Osteoblast (primary cell): ENCODE results near the gene EML4. TPM values are rescaled to one million over a fixed set of nuclear protein-coding genes. Genes with fewer than 3 reads are reported as not detected.

Source experiments
- DNase-seq: peaks from one replicate; pipeline ENCODE4 v3.0.0; 2011; ENCODE audit warnings: low spot score, mixed read lengths; ENCODE audit not compliant: insufficient read length; ENCODE audit errors: missing footprints
- H2AFZ ChIP-seq: 2 replicates; pipeline ENCODE4 v1.6.0; 2011; ENCODE audit warnings: mild to moderate bottlenecking, low read length
- H3K27ac ChIP-seq: 2 replicates; pipeline ENCODE4 v1.5.1; 2011; ENCODE audit warnings: mild to moderate bottlenecking, low read depth, low read length, moderate library complexity
- H3K27me3 ChIP-seq: 2 replicates; pipeline ENCODE4 v1.6.0; 2012; ENCODE audit warnings: mild to moderate bottlenecking, control low read depth, inconsistent platforms, low read length, moderate library complexity; ENCODE audit not compliant: insufficient read depth
- H3K36me3 ChIP-seq: 2 replicates; pipeline ENCODE4 v1.5.1; 2011; ENCODE audit warnings: mild to moderate bottlenecking, low read length, control low read depth, moderate library complexity; ENCODE audit not compliant: insufficient read depth
- H3K4me1 ChIP-seq: 2 replicates; pipeline ENCODE4 v1.5.1; 2011; ENCODE audit warnings: mild to moderate bottlenecking, low read length, control low read depth, moderate library complexity; ENCODE audit not compliant: insufficient read depth
- H3K4me2 ChIP-seq: 2 replicates; pipeline ENCODE4 v1.6.0; 2011; ENCODE audit warnings: mild to moderate bottlenecking, low read length; ENCODE audit not compliant: insufficient read depth
- H3K4me3 ChIP-seq: fragments of 200-600 bp; sonication (generic); 3 replicates; pipeline ENCODE4 v1.5.1; 2012; ENCODE audit warnings: mild to moderate bottlenecking, low read length, inconsistent platforms; ENCODE audit not compliant: insufficient read depth
- H3K79me2 ChIP-seq: 2 replicates; pipeline ENCODE4 v1.6.0; 2012; ENCODE audit warnings: mild to moderate bottlenecking, low read length, control low read depth, inconsistent platforms; ENCODE audit not compliant: insufficient read depth
- H3K9me3 ChIP-seq: 2 replicates; pipeline ENCODE4 v1.5.1; 2011; ENCODE audit warnings: low read depth, low read length, control low read depth
- H4K20me1 ChIP-seq: 2 replicates; pipeline ENCODE4 v1.6.0; 2012; ENCODE audit warnings: mild to moderate bottlenecking, low read length, control low read depth; ENCODE audit not compliant: insufficient read depth
- total RNA-seq: library from RNA; depleted of rRNA; stranded (reverse); fragments of >200 nt; gene quantifications from 2 replicates; pipeline ENCODE4 v1.2.3, GENCODE V29; 2012
- TF ChIP-seq, protein P1 (sequence below): IDR thresholded peaks from 2 replicates; pipeline ENCODE4 v1.5.1; 2011; ENCODE audit warnings: mild to moderate bottlenecking, low read depth, low read length, moderate library complexity; ENCODE audit errors: extremely low read depth

Gene EML4
- total RNA-seq, 1 donor: 91.9 TPM

DNA sequence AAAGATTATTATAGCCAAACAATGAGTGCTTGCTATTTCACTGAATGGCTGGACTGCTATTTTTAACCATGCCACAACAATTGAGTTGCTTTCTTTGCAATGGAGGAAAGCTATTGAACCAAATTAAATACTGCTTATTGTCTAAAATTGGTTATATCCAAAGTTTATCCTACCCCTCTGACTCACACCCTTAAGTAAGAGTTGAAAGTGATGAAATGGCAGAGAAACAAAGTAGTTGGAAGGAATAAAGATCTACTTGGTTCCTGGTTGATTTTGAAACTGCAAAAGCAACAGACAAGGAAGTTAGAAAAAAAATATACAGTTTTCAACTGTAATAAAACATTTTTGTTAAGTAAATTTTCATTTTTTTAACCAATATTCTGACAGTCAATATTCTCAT, 47.5 kb downstream of the EML4 start:
- peak; percentile 82 for DNase-seq
- Histone ChIP-seq H3K9me3 (no peaks in the 10 kb centered on the region), H2AFZ (no peak overlapping the region), H4K20me1 (peaks cover 3% of the 10 kb centered on the region), H3K36me3 (no peaks in the 10 kb centered on the region), H3K4me3 (no peak overlapping the region), H3K79me2 (peaks cover 74% of the 10 kb centered on the region), H3K4me1 (peaks cover 10% of the 10 kb centered on the region), H3K27ac (no peak overlapping the region), H3K27me3 (no peaks in the 10 kb centered on the region), H3K4me2 (peak overlapping the region; percentile 23)
- TF ChIP-seq, protein P1, sequence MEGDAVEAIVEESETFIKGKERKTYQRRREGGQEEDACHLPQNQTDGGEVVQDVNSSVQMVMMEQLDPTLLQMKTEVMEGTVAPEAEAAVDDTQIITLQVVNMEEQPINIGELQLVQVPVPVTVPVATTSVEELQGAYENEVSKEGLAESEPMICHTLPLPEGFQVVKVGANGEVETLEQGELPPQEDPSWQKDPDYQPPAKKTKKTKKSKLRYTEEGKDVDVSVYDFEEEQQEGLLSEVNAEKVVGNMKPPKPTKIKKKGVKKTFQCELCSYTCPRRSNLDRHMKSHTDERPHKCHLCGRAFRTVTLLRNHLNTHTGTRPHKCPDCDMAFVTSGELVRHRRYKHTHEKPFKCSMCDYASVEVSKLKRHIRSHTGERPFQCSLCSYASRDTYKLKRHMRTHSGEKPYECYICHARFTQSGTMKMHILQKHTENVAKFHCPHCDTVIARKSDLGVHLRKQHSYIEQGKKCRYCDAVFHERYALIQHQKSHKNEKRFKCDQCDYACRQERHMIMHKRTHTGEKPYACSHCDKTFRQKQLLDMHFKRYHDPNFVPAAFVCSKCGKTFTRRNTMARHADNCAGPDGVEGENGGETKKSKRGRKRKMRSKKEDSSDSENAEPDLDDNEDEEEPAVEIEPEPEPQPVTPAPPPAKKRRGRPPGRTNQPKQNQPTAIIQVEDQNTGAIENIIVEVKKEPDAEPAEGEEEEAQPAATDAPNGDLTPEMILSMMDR: no peak

DNA sequence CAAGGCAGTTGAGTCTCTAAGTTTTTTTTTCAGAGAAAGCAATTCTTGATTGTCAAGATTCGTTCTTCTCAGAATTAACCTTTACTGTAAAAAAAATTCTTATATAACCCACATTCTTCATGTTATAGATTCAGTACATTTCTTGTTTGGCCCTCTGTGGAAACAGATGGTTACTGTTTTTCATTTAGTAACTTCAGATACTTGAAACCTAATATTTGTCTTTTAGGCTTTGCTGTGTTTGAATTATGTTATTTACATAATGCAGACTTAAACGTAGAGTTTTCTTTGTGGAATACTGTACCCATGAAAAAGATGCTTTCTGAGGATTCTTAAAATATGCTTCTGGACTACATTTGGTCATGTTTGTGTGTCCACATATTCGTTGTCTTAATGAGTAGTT, 48.2 kb downstream of the EML4 start:
- DNase-seq: no peak
- H3K36me3 ChIP-seq: no peaks in the 10 kb centered on the region
- no peak overlapping the region for H2AFZ ChIP-seq
- H3K79me2 ChIP-seq: peaks cover 74% of the 10 kb centered on the region
- peaks cover 10% of the 10 kb centered on the region for H3K4me1 ChIP-seq
- H4K20me1 ChIP-seq: peaks cover 3% of the 10 kb centered on the region
- H3K4me2 ChIP-seq: no peak overlapping the region
- no peak overlapping the region for H3K4me3 ChIP-seq
- H3K9me3 ChIP-seq: no peaks in the 10 kb centered on the region
- no peak overlapping the region for H3K27ac ChIP-seq
- no peaks in the 10 kb centered on the region for H3K27me3 ChIP-seq
- TF ChIP-seq, protein P1: no peak

DNA sequence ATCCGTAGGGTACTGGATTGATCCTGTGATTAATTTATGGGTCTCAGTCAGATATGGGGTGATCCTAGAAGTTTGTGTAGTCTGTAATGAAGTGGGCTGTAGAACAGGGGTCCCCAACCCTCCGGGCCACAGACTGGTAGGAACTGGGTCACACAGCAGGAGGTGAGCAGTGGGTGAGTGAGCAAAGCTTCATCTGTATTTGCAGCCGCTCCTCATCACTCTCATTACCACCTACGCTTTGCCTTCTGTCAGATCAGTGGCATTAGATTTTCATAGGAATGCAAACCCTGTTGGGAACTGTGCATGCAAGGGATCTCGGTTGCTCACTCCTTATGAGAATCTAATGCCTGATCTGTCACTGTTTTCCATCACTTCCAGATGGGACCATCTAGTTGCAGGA, 48.8 kb downstream of the EML4 start:
- H3K79me2 ChIP-seq: peaks cover 74% of the 10 kb centered on the region
- no peaks in the 10 kb centered on the region for H3K9me3 ChIP-seq
- TF ChIP-seq, protein P1: no peak
- no peaks in the 10 kb centered on the region for H3K27me3 ChIP-seq
- no peak overlapping the region for H3K4me3 ChIP-seq
- no peaks in the 10 kb centered on the region for H3K36me3 ChIP-seq
- no peak overlapping the region for H3K4me2 ChIP-seq
- no peak overlapping the region for H2AFZ ChIP-seq
- DNase-seq: no peak
- peaks cover 3% of the 10 kb centered on the region for H4K20me1 ChIP-seq
- no peak overlapping the region for H3K27ac ChIP-seq
- H3K4me1 ChIP-seq: peaks cover 10% of the 10 kb centered on the region

DNA sequence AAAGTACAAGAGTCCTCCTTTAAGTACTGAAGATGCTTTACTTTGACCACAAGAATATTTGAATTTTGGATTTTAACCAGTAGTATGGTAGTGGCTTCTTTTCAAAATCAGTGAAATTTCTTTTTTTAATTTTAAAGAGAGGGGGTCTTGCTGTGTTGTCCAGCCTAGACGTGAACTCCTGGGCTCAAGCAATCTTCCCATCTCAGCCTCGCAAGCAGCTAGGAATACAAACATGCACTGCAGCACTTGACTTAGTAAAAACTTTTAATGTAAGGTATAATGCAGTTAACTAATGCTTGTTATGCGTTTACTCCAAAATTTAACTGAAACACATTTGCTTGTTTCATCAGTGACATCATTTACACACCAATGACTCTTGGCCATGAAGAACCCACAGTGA, 49.6 kb downstream of the EML4 start:
- Histone ChIP-seq H3K9me3 (no peaks in the 10 kb centered on the region), H3K4me1 (peaks cover 18% of the 10 kb centered on the region), H4K20me1 (peaks cover 3% of the 10 kb centered on the region), H3K4me3 (no peak overlapping the region), H3K27me3 (no peaks in the 10 kb centered on the region), H3K27ac (no peak overlapping the region), H3K79me2 (peaks cover 76% of the 10 kb centered on the region), H2AFZ (no peak overlapping the region), H3K4me2 (no peak overlapping the region), H3K36me3 (no peaks in the 10 kb centered on the region)
- no peak for DNase-seq
- TF ChIP-seq, protein P1: no peak
